ENCODE data around the gene GNAT2. TPM values are rescaled to one million over a fixed set of nuclear protein-coding genes. Genes with fewer than 3 reads are reported as not detected.

Gene GNAT2
- total and polyA plus RNA-seq, 10 of the 15 experiments (the other 5 are each of a cell fraction or from before 2014, with no cell fraction given): 0.08 to 1.3 (median 0.41) TPM

GRCh38 chr1:109586055-109586454 lies 33.4 kb downstream of the GNAT2 start (continued):
- TF ChIP-seq, protein P1, sequence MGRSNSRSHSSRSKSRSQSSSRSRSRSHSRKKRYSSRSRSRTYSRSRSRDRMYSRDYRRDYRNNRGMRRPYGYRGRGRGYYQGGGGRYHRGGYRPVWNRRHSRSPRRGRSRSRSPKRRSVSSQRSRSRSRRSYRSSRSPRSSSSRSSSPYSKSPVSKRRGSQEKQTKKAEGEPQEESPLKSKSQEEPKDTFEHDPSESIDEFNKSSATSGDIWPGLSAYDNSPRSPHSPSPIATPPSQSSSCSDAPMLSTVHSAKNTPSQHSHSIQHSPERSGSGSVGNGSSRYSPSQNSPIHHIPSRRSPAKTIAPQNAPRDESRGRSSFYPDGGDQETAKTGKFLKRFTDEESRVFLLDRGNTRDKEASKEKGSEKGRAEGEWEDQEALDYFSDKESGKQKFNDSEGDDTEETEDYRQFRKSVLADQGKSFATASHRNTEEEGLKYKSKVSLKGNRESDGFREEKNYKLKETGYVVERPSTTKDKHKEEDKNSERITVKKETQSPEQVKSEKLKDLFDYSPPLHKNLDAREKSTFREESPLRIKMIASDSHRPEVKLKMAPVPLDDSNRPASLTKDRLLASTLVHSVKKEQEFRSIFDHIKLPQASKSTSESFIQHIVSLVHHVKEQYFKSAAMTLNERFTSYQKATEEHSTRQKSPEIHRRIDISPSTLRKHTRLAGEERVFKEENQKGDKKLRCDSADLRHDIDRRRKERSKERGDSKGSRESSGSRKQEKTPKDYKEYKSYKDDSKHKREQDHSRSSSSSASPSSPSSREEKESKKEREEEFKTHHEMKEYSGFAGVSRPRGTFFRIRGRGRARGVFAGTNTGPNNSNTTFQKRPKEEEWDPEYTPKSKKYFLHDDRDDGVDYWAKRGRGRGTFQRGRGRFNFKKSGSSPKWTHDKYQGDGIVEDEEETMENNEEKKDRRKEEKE (IDR thresholded peaks at IDR 0.05): no peak
- TF ChIP-seq ZNF384 (IDR thresholded peaks at IDR 0.05; ENCODE audit: borderline replicate concordance, low read depth, low read length): no peak

GRCh38 chr1:109584766-109585165 lies 34.6 kb downstream of the GNAT2 start:
- intact Hi-C loops (cut with micrococcal nuclease; ENCODE audit: unreplicated experiment) (no loop called here), in situ Hi-C loops (cut with MboI) (no loop called here)
- H3K4me1 ChIP-seq (ENCODE audit: control insufficient read depth, insufficient read depth, low read length): no peaks in the 10 kb centered on the region
- BruUV-seq (replicated peaks): TSS peak; percentile 8
- no peak overlapping the region for H3K27ac ChIP-seq (ENCODE audit: control insufficient read depth, insufficient read depth)
- FAIRE-seq (no peak), DNase-seq (ENCODE audit: low read depth, low spot score) (no peak), ATAC-seq (no peak)
- H3K79me2 ChIP-seq (ENCODE audit: control insufficient read depth, insufficient read depth, low read length): no peaks in the 10 kb centered on the region
- H3K9me3 ChIP-seq (replicated peaks; ENCODE audit: control insufficient read depth, insufficient read depth, low read length): no peaks in the 10 kb centered on the region
- ChIA-PET SMC1A (ENCODE audit: uncharacterized antibody, unreplicated experiment) (no interaction called here), POLR2A (no interaction called here), CTCF (no interaction called here), RAD21 (ENCODE audit: unreplicated experiment) (no interaction called here)
- WGBS (ENCODE audit: insufficient coverage, insufficient replicate concordance, low lambda C conversion rate, missing lambda C conversion rate): 86% methylated on average over 1 of the region's 1 CpG
- no peaks in the 10 kb centered on the region for H3K27me3 ChIP-seq (replicated peaks in 1 of 2; ENCODE audit: control insufficient read depth in 2 of 2, insufficient read depth in 2 of 2, low read length in 1 of 2)
- H3K36me3 ChIP-seq (ENCODE audit: control insufficient read depth in 2 of 2, insufficient read depth in 2 of 2, low read length in 1 of 2): peaks cover 3 to 20% of the 10 kb centered on the region in 2 experiments
- H3K4me3 ChIP-seq: no peak overlapping the region
- no peaks in the 10 kb centered on the region for H4K20me1 ChIP-seq (ENCODE audit: control insufficient read depth, insufficient read depth)
- no peak overlapping the region for H2AFZ ChIP-seq (ENCODE audit: control insufficient read depth, low read depth, low read length)
- H3K4me2 ChIP-seq (ENCODE audit: control insufficient read depth, insufficient read depth): no peak overlapping the region
- no peak overlapping the region for H3K9ac ChIP-seq (ENCODE audit: control insufficient read depth, insufficient read depth, low read length)
- TF ChIP-seq TARDBP (IDR thresholded peaks at IDR 0.05; ENCODE audit: borderline replicate concordance) (no peak), ZNF687 (IDR thresholded peaks at IDR 0.05) (no peak), SUZ12 (IDR thresholded peaks at IDR 0.05; ENCODE audit: unreplicated experiment) (no peak), RBBP5 (conservative IDR thresholded peaks at IDR 0.05) (no peak), ZNF24 (IDR thresholded peaks at IDR 0.05) (no peak), ATF3 (IDR thresholded peaks at IDR 0.05; ENCODE audit: borderline replicate concordance, extremely low read depth, low read depth, low read length) (no peak), SMARCA5 (IDR thresholded peaks at IDR 0.05) (no peak)
- TF ChIP-seq, protein P1 (IDR thresholded peaks at IDR 0.05): no peak

Measured in GM12878 (cell line).